Measurements from ENCODE around the gene SLC9A3.
"Not testable (repeated sequence)": the region's sequence is repeated elsewhere in the genome, so short reads cannot be mapped to it uniquely, and the experiment has no call there.

The SLC9A3 gene

DNA sequence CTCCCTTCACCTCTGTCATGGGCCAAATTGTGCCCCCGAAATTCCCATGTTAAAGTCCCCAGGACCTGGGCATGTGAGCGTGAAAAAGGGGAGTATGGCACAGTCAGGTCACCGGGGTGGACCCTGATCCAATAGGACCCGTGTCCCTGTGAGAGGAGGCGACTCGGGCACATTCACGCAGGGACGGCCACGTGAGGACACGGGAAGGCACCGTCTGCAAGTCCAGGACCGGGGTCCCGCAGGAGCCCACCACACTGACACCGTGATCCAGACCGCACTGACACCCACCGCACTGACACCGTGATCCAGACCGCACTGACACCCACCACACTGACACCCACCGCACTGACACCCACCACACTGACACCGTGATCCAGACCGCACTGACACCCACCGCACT is 37.7 kb downstream of the SLC9A3 start:
- DNase-seq = not testable (repeated sequence)

DNA sequence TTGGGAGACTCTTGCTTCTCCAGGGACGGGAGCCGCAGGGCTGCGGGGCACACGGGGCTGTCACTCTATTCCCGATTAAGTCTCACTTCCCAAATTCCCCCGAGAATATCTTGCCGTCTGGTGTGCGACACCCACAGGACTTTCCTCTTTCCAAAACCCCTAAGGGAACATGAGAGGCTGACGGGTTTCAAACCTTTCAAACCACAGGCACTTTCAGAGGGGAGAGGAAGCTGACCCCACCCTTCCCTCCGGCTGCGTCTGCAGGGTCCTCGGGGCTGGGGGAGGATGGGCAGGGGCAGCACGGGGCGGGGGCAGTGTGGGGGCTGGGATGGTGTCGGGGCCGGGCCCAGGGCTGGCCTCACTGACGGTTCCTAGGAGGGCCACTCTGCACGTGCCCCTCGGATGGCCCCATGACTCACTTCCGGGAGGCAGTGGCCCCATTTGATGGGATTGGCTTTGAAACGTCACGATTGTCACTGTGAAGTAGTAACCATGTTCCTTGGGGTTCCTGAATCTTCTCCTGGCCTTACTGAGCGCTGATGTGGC is 38.2 kb downstream of the SLC9A3 start:
- no peak for DNase-seq

DNA sequence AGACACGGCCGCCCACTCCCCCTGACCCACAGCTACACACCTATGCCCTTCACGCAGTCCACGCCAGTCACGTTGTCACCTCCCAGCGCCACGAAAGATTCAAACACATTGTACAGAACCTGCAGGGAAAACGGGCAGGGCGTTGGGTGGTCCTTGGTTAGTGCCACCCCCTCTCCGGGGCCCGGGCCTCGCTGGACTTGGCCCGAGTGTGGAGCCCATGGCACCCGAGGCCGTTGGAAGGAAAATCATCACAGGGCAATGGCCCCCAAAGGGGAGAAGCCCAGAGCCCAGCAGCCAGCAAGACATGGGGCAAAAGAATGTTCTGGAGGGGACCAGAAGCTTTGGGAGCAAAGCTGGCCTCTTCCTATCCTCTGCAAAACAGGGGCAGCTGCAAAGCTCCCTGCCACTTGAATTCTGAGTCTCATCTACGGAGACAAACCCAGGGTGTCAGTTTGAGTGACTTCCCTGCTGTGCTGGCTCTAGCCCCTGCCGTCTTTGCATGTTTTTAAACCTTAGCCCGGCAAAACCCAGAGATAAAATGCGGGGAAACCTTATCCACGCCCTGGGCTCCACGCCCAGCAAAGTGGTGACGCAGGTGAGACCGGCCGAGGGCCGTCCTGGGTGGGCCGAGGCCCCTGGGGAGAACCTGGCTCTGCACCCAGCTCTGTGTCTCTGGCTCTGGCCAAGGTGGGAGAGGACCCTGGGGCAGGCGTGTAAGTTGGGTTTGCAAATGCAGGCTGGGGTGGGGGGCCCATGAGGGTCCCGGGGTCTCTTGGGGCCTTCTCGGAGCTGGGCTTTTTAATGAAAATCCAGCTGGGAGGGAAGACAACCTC is 38.9 kb downstream of the SLC9A3 start:
- DNase-seq = no peak

DNA sequence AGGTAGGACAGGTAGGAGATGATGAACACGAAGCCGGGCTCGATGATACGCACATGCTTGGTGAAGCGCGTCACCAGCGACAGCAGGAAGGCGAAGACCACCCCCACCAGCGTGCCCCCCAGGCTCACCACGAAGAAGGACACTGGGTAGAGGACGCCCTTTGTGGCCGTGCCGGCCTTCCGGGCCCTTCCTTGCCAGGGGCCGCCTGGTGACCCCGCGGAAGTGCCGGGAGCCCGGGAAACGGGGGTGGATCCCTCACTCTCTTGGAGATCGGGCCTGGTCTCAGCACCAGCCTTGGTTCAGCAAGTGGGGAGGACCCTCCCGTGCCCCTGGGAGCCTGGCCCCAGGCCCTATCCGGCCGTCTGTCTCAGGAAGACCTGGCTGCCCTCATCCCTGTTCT is 39.7 kb downstream of the SLC9A3 start:
- DNase-seq = no peak

DNA sequence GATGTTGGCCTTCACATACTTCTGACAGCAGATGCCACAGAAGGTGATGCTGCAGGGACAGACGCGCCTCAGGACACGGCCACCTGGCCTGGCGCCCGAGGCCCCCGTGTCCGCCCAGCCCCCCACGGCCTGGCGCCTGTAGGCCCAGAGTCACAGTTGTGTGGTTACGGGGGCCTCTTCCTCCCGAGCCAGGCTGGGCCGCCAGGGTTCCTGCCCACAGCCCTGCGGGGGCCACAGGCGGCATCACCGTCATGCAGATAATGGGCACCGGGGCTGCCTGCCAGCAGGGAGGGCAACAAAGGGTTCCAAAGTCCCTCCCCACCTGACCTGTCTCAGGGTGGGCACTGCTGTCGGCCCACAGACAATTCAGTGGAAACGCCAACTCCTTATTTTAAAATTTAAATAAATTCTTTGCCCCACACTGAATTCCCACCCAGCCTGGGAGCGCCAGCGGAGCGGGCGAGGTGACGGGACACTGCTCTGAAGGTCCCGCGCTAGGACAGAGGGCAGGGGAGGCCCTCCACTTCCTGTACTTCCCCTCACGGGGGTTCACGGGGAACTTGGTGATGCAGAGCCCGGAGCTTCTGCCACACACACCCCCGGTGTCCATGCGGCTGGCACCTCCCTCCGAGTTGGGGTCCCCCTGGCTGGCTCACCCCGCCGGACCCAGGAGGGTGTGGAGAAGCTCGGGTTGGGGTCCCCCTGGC is 40.7 kb downstream of the SLC9A3 start:
- no peak for DNase-seq

DNA sequence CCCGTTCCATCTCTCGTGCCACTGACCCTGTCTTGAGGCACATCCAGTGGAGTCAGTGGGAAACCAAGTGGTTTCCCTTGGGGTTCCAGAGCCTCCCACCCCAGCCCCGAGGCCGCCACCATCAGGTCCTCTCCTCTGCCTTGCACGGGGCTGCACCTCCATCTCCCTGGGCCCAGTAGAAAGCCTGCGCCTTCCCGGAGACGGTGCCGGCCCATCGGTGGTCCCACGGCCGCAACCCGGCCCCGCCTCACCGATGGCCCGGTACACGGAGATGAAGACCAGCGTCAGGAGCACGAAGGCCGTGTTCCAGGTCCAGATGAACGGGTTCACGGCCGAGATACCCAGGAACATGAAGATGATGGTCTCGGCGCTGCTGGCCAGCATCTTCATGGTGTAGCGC is 41.2 kb downstream of the SLC9A3 start:
- no peak for DNase-seq

DNA sequence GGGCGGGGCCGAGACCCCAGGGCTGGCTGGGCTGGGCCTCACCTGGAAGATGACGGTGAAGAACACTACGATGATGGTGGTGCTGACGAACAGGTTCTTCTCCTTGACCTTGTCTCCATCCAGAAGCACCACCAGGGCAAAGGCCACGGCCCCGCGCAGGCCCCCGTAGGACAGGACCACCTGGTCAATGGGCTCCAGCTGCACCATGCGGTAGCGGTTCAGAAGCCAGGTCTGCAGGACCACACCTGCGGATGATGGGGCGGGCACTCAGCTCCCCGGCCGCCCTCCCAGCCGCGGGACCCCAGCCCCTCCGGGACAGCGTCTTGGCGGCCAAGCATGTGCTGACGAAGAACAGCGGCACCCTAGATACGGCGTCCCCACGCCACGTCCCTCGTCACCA is 41.7 kb downstream of the SLC9A3 start:
- DNase-seq = no peak

DNA sequence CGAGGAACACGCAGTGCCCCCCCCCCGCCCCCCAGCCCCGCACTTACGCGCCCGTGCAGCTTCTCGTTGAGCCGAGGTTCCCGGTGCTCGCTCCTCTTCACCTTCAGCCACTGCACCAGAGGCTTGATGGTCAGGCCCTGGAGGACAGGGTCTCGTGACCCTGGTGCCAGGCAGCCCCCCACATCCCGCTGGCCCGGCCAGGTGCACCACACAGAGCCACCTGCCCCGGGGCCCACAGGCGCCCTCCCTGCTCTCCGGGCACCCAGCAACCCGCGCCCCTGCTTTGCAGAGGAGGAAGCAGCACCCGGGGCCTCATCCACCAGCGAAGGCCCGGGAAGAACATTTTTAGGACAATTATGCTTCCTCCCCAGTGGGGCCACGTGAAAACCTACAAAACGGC is 42.2 kb downstream of the SLC9A3 start:
- DNase-seq = no peak

DNA sequence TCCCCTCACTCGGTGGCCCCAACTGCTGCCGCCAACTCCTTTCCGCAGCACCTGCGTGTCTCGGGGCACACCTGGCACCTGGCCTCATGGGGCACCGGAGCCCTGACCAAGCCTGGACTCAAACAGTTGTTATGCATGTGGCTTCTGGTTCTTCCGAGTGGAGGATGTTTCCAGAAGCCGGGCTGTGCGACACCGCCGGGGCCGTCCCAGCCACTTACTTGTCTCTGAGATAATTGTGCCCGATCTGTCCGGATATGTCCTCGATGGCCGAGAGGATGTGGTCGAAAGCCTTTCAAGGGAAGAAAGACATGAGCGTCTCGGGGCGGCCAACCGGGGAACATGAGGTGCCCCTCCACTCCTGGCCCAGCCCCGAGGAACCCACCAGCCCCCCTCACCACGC is 42.9 kb downstream of the SLC9A3 start:
- no peak for DNase-seq

DNA sequence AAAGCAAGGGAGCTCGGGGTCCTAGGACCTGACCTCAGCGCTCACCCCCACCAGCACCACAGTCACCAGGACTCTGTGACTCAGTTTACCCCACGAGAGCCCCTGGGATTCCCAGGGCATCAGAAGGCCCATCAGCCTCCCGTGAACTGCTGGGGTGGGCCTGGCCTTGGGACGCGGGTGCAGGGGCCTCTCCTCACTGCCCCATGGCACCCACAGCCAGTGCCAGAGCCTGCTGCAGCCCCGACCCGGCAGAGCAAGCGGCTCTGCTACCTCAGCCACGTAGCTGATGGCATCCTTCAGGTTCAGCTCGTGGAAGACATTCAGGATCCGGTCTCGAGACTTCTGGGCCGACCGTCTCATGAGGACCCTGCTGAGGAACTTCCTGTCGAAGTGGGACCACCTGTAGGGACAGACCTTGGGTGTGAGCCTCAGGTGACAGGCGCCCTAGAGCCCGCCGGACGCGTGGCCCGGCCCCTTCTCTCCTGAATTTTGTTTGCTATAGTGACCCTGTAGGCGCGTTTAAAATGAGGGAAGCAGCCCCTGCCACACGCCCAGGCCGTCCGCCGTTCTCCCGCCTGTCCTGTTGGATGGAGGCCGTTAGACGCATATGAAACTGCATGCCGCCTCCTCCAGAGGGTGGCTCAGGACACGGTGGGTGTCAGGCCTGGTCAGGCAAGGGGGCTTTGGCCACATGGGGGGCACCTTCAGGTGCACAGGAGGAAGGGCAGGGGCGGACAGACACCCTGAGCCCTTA is 44.5 kb downstream of the SLC9A3 start:
- no peak for DNase-seq

DNA sequence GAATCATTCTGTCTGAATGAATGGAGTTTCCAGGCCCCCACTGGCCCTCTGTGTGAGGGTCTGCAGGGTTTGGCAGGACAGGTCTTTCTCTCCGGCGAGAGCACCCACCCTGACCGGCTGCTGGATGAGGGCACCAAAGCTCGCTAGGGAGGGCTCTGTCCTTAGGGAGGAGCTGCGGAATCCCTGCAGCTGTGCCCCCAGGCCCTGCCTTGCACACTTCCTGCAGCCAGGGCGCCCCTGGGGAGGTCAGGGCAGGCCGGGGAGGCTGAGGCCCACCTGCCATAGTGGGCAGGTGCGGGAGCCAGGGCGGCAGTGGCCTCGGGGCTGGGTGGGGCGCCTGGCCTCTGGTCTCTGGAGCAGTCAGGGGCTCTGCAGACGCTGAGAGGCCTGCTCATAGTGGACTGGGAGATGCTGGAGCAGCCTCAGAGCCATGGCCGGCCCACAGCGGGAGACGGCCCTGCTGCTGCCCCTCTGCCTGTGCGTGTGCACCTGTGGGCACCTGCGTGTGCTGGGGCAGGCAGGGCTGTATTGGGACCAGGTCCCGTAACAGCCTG is 45.2 kb downstream of the SLC9A3 start:
- DNase-seq = no peak

DNA sequence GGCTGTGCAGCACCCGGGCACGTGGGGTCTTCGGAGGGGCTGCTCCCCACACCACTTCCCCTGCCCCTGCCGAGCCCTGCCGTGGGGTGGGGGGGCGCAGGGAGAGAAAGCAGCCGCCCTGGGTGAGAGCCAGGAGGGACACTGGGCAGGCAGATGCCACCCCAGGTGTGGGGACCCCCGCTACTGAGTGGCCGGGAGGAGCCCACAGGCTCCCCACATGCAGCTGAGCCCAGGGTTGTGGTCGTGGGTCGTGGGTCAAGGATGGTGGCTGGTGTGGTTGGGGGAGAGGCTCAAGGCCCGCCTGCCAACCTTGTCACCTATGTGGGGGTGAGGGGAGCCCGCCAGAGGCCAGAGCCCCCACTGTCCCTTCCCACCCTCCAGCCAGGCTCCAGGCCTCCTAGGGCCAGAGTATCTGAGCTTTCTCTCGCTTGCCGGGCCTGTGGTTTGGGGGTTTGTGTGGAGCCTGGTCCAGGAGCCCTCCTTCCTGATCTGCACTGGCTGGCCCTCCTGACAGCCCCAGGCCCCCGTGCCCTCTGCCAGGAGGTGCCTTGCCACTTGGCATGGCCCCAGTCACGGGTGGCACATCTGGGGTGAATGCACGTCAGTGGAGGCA is 45.8 kb downstream of the SLC9A3 start:
- no peak for DNase-seq

DNA sequence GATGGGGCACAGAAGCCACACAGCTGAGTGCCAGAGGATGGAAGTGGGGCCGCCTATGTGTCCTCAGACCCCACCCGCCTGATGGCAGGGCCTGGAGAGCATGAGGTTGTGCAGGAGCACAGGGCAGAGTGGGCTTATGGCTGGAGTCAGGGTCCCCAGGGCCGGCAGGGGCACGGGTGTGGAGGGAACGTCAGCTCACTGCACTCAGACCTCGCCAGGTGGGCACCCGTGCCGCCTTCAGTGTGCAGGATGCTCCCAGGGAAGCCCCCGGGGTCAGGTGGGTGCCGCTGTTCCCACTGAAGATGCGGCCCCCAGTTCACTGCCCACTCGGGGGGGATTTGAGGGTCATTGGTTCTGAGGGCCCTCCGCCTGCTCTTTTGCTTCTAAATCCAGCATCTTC is 46.4 kb downstream of the SLC9A3 start:
- DNase-seq = no peak

DNA sequence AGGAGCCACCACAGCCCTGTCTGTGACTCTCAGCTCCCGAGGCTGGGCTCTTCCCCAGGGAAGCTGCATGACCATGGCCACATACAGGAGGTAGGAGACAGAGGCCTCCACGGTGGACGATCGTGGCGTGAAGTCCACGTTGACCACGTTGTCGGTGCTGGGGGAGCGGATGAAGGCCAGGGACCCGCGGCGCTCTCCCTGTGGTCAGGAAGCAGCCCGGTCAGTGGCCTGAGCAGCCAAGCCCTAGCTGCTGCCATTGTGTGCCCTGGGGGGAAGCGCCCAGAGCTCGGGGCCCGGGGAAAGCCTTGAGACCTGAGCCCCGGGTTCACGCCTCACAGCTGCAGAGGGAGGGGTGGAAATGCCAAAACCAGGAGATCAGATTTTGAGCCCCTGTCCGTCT is 47.0 kb downstream of the SLC9A3 start:
- no peak for DNase-seq

DNA sequence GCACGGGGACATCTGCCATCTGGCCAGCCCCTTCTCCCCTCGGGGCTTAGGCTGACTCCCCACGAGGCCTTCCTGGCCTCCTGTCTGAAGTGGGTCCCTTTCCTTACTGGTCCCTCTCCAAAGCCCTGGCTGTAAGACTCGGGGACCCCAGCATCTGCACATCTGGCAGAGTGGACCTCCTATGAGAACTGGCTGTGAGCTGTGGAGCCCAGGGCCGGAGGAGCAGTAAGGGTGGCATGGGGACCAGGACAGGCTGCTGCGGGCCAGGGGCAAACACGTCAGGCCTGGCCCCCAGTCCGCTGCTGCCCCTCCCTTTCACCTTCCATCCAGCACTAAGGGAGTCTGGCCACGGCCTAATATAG is 47.5 kb downstream of the SLC9A3 start:
- DNase-seq = no peak

DNA sequence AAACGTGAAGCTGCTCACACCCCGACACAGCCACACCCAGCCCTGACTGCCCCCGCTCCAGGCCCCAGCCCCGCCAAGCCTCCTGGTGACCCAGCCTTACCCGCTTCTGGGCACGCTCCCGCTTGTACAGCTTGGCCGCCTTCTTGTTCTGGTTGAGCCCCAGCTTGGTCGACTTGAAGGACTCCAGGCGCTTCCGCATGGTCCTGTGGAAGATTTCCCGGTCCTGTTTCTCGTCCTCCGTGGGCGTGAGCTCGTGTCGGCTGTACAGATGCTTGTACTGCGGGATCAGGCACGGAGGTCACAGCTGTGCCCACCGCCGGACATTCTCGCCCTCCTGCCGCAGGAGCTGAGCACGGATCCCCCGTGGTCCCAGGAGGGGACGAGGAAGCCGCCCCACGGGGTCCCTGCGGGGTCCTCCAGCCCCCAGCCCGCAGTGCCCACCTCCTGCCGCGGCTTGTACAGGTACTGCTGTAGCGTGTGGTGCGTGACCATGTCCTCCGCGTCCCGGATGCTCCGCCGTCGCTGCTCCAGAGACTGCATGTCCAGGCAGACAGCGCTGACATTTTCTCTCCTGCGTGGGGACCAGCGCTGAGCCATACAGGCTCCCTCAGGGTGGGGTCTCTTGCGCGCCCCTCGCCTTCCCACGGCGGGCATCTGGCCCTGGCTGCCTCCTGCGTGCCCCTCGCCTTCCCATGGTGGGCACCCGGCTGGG is 48.0 kb downstream of the SLC9A3 start:
- no peak for DNase-seq

DNA sequence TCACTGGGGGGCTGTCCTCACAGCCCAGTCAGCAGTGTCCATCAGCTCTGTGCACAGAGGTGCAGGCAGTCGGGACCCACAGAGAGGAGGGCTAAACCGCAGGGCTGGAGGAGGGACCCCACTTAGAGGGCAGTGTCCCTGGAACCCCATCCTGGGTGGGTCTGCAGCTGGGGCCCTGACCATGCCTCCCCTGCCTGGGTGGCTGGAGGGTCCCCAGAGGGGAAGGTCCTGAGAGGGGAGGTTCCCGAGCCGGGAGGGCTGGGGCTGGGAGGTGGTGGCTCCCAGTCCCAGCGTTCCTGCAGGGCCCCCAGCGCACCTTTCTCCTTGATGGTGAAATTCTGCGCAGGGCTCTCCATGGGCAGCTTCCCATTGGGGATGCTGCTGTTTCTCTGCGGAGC is 48.5 kb downstream of the SLC9A3 start:
- no peak for DNase-seq

DNA sequence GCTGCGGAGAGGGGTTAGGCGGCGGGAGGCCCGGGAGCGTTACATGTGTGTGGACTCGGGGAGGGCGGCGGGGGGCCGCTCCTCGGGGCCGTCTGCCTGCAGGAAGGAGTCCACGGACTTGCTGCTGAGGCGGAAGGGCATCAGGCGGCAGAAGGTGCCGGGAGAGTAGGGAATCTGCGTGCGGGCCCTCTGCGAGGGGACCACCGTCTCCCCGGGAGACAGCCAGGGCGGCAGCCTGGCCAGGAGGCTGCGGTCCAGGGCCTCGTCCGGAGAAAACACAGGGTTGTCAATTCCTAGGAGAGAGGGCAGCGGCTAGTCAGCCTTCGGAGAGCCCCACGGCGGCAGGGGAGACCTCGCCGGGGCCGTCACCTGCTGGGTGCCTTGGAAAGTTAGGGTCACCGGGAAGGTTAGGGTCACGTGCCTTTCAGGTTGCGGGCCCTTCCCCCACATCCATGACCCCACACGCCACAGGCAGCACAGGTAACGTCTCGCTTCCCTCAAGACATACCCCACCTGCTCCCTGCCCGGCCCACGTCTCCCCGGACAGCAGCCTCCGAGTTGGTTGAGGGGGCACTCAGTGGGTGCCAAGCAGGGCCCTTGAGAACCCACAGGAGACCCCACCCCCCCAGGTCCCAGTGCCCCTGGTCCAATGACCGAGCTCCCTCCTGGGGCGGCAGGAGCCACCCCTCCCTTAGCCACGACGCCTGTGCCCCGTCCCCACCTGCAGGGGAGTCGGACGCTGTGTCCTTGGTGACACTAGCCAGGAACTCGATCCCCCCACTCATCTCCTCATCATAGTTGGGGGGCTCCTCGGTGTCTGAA is 49.2 kb downstream of the SLC9A3 start:
- no peak for DNase-seq

DNA sequence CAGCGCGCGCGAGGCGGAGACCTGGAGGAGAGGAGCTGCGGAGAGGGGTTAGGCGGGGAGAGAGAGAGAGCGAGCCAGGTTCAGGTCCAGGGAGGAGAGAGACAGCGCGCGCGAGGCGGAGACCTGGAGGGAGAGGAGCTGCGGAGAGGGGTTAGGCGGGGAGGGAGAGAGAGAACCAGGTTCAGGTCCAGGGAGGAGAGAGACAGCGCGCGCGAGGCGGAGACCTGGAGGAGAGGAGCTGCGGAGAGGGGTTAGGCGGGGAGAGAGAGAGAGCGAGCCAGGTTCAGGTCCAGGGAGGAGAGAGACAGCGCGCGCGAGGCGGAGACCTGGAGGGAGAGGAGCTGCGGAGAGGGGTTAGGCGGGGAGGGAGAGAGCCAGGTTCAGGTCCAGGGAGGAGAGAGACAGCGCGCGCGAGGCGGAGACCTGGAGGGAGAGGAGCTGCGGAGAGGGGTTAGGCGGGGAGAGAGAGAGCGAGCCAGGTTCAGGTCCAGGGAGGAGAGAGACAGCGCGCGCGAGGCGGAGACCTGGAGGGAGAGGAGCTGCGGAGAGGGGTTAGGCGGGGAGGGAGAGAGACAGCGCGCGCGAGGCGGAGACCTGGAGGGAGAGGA is 49.9 kb downstream of the SLC9A3 start:
- not testable (repeated sequence) for DNase-seq

DNA sequence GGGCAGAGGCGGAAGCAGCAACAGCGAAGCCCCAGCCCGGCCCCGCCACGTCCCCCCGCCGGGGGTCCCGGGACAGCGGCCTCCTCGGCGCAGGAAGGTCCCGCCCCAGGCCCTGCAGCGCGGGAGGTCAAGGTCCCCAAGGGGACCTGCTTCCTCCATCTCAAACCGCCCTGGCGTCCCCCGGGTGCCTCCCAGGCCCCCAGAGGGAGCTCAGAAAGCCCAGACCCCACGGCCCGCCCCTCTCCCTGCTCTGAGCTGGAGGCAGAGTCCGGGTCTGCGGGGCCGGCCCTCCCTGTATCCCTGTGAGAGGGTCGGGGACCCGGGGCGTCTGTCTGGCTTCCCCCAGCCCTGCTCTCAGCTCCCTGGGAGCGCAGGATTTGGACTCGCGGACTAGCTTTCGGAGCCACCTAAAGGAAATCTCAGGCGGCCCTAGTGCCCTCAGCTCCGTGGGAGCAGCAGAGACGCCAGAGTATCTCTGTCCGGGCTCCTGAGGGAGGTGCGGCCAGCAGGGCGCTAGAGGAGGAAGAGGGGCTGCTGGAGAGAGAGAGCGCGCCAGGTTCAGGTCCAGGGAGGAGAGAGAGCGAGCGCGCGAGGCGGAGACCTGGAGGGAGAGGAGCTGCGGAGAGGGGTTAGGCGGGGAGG is 50.6 kb downstream of the SLC9A3 start:
- DNase-seq = peak in 1 of 4 experiments; percentile 32
